ENCODE measurements around the gene CMC2.

Gene CMC2

GRCh38 chr16:81035975-81036750 is 29.5 kb upstream of the CMC2 start:
- Histone ChIP-seq H3K4me3 (ENCODE audit: insufficient read length, low read depth) (peak overlapping the region; percentile 81), H3K4me1 (ENCODE audit: insufficient read depth, insufficient read length) (no peaks in the 10 kb centered on the region), H3K36me3 (ENCODE audit: insufficient read depth, insufficient read length, low read length) (peaks cover 49% of the 10 kb centered on the region), H3K9ac (ENCODE audit: insufficient read length, low read depth) (peak overlapping the region; percentile 92), H3K27me3 (ENCODE audit: insufficient read depth, insufficient read length) (no peaks in the 10 kb centered on the region), H3K9me3 (ENCODE audit: insufficient read depth, low read length) (peaks cover 13% of the 10 kb centered on the region)
- TF ChIP-seq YY1 (IDR thresholded peaks at IDR 0.05; ENCODE audit: insufficient read depth, insufficient read length) (no peak), ZNF274 (IDR thresholded peaks at IDR 0.05; ENCODE audit: low read depth, low read length) (no peak), SUZ12 (IDR thresholded peaks at IDR 0.05; ENCODE audit: extremely low read depth, insufficient read depth, insufficient read length) (no peak)
- no peak for DNase-seq (ENCODE audit: low read depth, low spot score)

DNA sequence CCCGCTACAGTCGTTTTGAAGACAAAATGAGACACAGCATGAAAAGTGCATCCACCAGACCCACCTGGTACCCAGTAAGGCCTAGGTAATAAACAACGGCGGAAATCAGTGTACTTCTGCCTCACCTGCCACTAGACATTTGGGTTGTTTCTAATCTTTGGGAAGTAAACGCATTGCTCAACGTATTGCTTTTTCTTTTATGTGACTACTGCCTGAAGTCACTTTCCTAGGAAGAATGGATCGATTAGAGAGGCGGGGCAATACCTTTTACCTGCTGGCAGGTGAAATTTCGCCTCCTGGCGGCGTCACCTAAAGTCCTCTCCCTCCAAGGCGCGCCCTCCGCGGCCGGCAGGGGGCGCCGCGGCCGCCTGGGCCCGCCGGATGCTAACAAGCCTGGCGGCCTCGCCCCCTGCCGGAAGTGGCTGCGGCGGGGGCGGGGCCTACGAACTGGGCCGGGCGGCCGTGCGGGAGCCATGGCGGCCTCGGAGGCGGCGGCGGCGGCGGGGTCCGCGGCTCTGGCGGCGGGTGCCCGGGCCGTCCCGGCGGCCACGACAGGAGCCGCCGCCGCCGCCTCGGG is 28.8 kb upstream of the CMC2 start, which contains the start of gene ATMIN:
TSS of gene ATMIN (plus strand) at position 445 of the 577 bp plus-strand sequence. CDS start at position 474, 29 bp downstream.
- no peaks in the 10 kb centered on the region for H3K4me1 ChIP-seq (ENCODE audit: insufficient read depth, insufficient read length)

GRCh38 chr16:81029930-81030604 is 23.4 kb upstream of the CMC2 start:
- no peak for TF ChIP-seq SUZ12 (IDR thresholded peaks at IDR 0.05; ENCODE audit: extremely low read depth, insufficient read depth, insufficient read length)
- no peak for TF ChIP-seq ZNF274 (IDR thresholded peaks at IDR 0.05; ENCODE audit: low read depth, low read length)
- TF ChIP-seq YY1 (IDR thresholded peaks at IDR 0.05; ENCODE audit: insufficient read depth, insufficient read length): no peak
- Histone ChIP-seq H3K4me1 (ENCODE audit: insufficient read depth, insufficient read length) (no peaks in the 10 kb centered on the region), H3K36me3 (ENCODE audit: insufficient read depth, insufficient read length, low read length) (peaks cover 70% of the 10 kb centered on the region), H3K4me3 (ENCODE audit: insufficient read length, low read depth) (no peak overlapping the region), H3K9me3 (ENCODE audit: insufficient read depth, low read length) (peaks cover 8% of the 10 kb centered on the region), H3K27me3 (ENCODE audit: insufficient read depth, insufficient read length) (no peaks in the 10 kb centered on the region), H3K9ac (ENCODE audit: insufficient read length, low read depth) (no peak overlapping the region)
- DNase-seq (ENCODE audit: low read depth, low spot score): no peak

More for the DNA sequence above, 28.8 kb upstream of the CMC2 start, which contains the start of gene ATMIN:
- Histone ChIP-seq H3K9ac (ENCODE audit: insufficient read length, low read depth) (peak within 1 kb of the TSS; percentile 92), H3K4me3 (ENCODE audit: insufficient read length, low read depth) (peak within 1 kb of the TSS; percentile 81), H3K27me3 (ENCODE audit: insufficient read depth, insufficient read length) (no peaks in the 10 kb centered on the region), H3K36me3 (ENCODE audit: insufficient read depth, insufficient read length, low read length) (peaks cover 54% of the 10 kb centered on the region), H3K9me3 (ENCODE audit: insufficient read depth, low read length) (peaks cover 13% of the 10 kb centered on the region)
- peak; percentile 80 for DNase-seq (ENCODE audit: low read depth, low spot score)
- TF ChIP-seq SUZ12 (IDR thresholded peaks at IDR 0.05; ENCODE audit: extremely low read depth, insufficient read depth, insufficient read length) (no peak), ZNF274 (IDR thresholded peaks at IDR 0.05; ENCODE audit: low read depth, low read length) (no peak), YY1 (IDR thresholded peaks at IDR 0.05; ENCODE audit: insufficient read depth, insufficient read length) (no peak)

- H3K9me3 ChIP-seq (ENCODE audit: insufficient read depth, low read length): no peaks in the 10 kb centered on the region
- H3K27me3 ChIP-seq (ENCODE audit: insufficient read depth, insufficient read length): no peaks in the 10 kb centered on the region
- H3K4me3 ChIP-seq (ENCODE audit: insufficient read length, low read depth): no peak overlapping the region
- DNase-seq (ENCODE audit: low read depth, low spot score): no peak
- TF ChIP-seq ZNF274 (IDR thresholded peaks at IDR 0.05; ENCODE audit: low read depth, low read length): no peak
- TF ChIP-seq YY1 (IDR thresholded peaks at IDR 0.05; ENCODE audit: insufficient read depth, insufficient read length): no peak
- no peak for TF ChIP-seq SUZ12 (IDR thresholded peaks at IDR 0.05; ENCODE audit: extremely low read depth, insufficient read depth, insufficient read length)
- no peak overlapping the region for H3K9ac ChIP-seq (ENCODE audit: insufficient read length, low read depth)
- peaks cover 88% of the 10 kb centered on the region for H3K36me3 ChIP-seq (ENCODE audit: insufficient read depth, insufficient read length, low read length)
- H3K4me1 ChIP-seq (ENCODE audit: insufficient read depth, insufficient read length): no peaks in the 10 kb centered on the region
Measured at GRCh38 chr16:81026429-81026828, 19.7 kb upstream of the CMC2 start.

GRCh38 chr16:81018496-81018895 is 11.8 kb upstream of the CMC2 start:
- no peaks in the 10 kb centered on the region for H3K9me3 ChIP-seq (ENCODE audit: insufficient read depth, low read length)
- H3K36me3 ChIP-seq (ENCODE audit: insufficient read depth, insufficient read length, low read length): peaks cover 96% of the 10 kb centered on the region
- no peaks in the 10 kb centered on the region for H3K27me3 ChIP-seq (ENCODE audit: insufficient read depth, insufficient read length)
- H3K4me3 ChIP-seq (ENCODE audit: insufficient read length, low read depth): no peak overlapping the region
- TF ChIP-seq YY1 (IDR thresholded peaks at IDR 0.05; ENCODE audit: insufficient read depth, insufficient read length) (no peak), ZNF274 (IDR thresholded peaks at IDR 0.05; ENCODE audit: low read depth, low read length) (no peak), SUZ12 (IDR thresholded peaks at IDR 0.05; ENCODE audit: extremely low read depth, insufficient read depth, insufficient read length) (no peak)
- no peak overlapping the region for H3K9ac ChIP-seq (ENCODE audit: insufficient read length, low read depth)
- no peaks in the 10 kb centered on the region for H3K4me1 ChIP-seq (ENCODE audit: insufficient read depth, insufficient read length)
- no peak for DNase-seq (ENCODE audit: low read depth, low spot score)

- no peak overlapping the region for H3K9ac ChIP-seq (ENCODE audit: insufficient read length, low read depth)
- no peaks in the 10 kb centered on the region for H3K9me3 ChIP-seq (ENCODE audit: insufficient read depth, low read length)
- H3K4me3 ChIP-seq (ENCODE audit: insufficient read length, low read depth): no peak overlapping the region
- DNase-seq (ENCODE audit: low read depth, low spot score): no peak
- H3K4me1 ChIP-seq (ENCODE audit: insufficient read depth, insufficient read length): no peaks in the 10 kb centered on the region
- H3K27me3 ChIP-seq (ENCODE audit: insufficient read depth, insufficient read length): no peaks in the 10 kb centered on the region
- no peak for TF ChIP-seq ZNF274 (IDR thresholded peaks at IDR 0.05; ENCODE audit: low read depth, low read length)
- no peak for TF ChIP-seq SUZ12 (IDR thresholded peaks at IDR 0.05; ENCODE audit: extremely low read depth, insufficient read depth, insufficient read length)
- TF ChIP-seq YY1 (IDR thresholded peaks at IDR 0.05; ENCODE audit: insufficient read depth, insufficient read length): no peak
- H3K36me3 ChIP-seq (ENCODE audit: insufficient read depth, insufficient read length, low read length): peaks cover 98% of the 10 kb centered on the region
Measured at GRCh38 chr16:81014672-81015071, 8.0 kb upstream of the CMC2 start.

- no peaks in the 10 kb centered on the region for H3K9me3 ChIP-seq (ENCODE audit: insufficient read depth, low read length)
- no peak overlapping the region for H3K9ac ChIP-seq (ENCODE audit: insufficient read length, low read depth)
- TF ChIP-seq SUZ12 (IDR thresholded peaks at IDR 0.05; ENCODE audit: extremely low read depth, insufficient read depth, insufficient read length) (no peak), ZNF274 (IDR thresholded peaks at IDR 0.05; ENCODE audit: low read depth, low read length) (no peak)
- no peaks in the 10 kb centered on the region for H3K27me3 ChIP-seq (ENCODE audit: insufficient read depth, insufficient read length)
- H3K4me3 ChIP-seq (ENCODE audit: insufficient read length, low read depth): no peak overlapping the region
- no peaks in the 10 kb centered on the region for H3K4me1 ChIP-seq (ENCODE audit: insufficient read depth, insufficient read length)
- no peak for DNase-seq (ENCODE audit: low read depth, low spot score)
- H3K36me3 ChIP-seq (ENCODE audit: insufficient read depth, insufficient read length, low read length): peaks cover 92% of the 10 kb centered on the region
Measured at GRCh38 chr16:81012974-81013373, 6.3 kb upstream of the CMC2 start.

Data from NT2/D1 (cell line).